ENCODE data around the gene OR8I2.

DNA sequence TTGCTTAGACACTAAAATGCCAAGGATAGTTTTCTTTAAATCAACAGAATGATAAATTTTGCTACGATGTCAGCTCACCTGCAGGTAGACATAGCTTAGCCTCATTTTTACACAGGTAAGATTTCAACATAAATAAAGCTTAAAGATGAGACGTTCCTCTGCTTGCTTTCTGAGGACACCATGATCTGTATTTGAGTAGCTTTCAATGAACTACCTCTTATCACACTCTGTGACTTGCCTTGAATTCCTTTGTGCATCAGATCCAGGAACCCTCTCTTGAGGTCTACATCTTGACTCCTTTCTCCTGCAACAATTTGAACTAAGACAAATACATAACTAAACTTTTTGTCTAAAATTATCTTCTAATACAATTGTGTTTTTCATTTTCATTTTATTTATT is 26.1 kb upstream of the OR8I2 start:
- no peak for TF ChIP-seq ZNF274 (IDR thresholded peaks at IDR 0.05; ENCODE audit: low read length)
- TF ChIP-seq ZNF274 (tag by site-specific recombination; IDR thresholded peaks at IDR 0.05; ENCODE audit: borderline replicate concordance): no peak
- TF ChIP-seq, protein P1, sequence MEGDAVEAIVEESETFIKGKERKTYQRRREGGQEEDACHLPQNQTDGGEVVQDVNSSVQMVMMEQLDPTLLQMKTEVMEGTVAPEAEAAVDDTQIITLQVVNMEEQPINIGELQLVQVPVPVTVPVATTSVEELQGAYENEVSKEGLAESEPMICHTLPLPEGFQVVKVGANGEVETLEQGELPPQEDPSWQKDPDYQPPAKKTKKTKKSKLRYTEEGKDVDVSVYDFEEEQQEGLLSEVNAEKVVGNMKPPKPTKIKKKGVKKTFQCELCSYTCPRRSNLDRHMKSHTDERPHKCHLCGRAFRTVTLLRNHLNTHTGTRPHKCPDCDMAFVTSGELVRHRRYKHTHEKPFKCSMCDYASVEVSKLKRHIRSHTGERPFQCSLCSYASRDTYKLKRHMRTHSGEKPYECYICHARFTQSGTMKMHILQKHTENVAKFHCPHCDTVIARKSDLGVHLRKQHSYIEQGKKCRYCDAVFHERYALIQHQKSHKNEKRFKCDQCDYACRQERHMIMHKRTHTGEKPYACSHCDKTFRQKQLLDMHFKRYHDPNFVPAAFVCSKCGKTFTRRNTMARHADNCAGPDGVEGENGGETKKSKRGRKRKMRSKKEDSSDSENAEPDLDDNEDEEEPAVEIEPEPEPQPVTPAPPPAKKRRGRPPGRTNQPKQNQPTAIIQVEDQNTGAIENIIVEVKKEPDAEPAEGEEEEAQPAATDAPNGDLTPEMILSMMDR (tag by site-specific recombination; IDR thresholded peaks at IDR 0.05): no peak
- TF ChIP-seq ZNF138 (tag by site-specific recombination; IDR thresholded peaks at IDR 0.05; ENCODE audit: borderline replicate concordance): no peak
- no peak for TF ChIP-seq ZNF266 (tag by site-specific recombination; IDR thresholded peaks at IDR 0.05; ENCODE audit: low read depth)
- TF ChIP-seq, protein P2, sequence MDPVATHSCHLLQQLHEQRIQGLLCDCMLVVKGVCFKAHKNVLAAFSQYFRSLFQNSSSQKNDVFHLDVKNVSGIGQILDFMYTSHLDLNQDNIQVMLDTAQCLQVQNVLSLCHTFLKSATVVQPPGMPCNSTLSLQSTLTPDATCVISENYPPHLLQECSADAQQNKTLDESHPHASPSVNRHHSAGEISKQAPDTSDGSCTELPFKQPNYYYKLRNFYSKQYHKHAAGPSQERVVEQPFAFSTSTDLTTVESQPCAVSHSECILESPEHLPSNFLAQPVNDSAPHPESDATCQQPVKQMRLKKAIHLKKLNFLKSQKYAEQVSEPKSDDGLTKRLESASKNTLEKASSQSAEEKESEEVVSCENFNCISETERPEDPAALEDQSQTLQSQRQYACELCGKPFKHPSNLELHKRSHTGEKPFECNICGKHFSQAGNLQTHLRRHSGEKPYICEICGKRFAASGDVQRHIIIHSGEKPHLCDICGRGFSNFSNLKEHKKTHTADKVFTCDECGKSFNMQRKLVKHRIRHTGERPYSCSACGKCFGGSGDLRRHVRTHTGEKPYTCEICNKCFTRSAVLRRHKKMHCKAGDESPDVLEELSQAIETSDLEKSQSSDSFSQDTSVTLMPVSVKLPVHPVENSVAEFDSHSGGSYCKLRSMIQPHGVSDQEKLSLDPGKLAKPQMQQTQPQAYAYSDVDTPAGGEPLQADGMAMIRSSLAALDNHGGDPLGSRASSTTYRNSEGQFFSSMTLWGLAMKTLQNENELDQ (tag by site-specific recombination; IDR thresholded peaks at IDR 0.05; ENCODE audit: low read depth): no peak

All from HEK293 (cell line).